GM19099 (cell line): ENCODE results near the gene TMOD2.

Experiments used
- POLR2A ChIP-seq: IDR thresholded peaks from 3 replicates; pipeline ENCODE4 v1.6.1; 2011; ENCODE audit warnings: low read depth; ENCODE audit not compliant: insufficient read length; ENCODE audit errors: extremely low read depth

TMOD2 gene

GRCh38 chr15:51752888-51753287, 1.5 kb downstream of the TMOD2 start:
- TF ChIP-seq POLR2A: no peak

DNA sequence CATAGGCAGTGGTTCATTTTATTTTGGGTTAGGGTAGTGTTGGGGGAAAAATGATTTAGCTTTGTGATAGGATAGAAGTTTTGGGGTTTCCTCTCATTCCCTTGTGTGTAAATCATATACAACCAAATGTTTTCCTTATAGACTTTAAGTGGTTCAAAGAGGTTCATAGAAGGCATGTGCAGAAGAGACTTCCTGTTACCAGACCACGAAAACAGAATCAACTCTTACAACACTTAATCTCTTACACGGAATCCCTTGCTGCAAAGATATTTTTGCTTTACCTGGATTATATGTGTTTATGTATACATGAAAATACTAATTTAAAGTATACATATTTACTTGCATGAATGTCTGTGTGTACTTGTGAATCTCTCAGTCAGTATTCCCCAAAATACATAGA, 2.9 kb downstream of the TMOD2 start:
- TF ChIP-seq POLR2A: no peak

DNA sequence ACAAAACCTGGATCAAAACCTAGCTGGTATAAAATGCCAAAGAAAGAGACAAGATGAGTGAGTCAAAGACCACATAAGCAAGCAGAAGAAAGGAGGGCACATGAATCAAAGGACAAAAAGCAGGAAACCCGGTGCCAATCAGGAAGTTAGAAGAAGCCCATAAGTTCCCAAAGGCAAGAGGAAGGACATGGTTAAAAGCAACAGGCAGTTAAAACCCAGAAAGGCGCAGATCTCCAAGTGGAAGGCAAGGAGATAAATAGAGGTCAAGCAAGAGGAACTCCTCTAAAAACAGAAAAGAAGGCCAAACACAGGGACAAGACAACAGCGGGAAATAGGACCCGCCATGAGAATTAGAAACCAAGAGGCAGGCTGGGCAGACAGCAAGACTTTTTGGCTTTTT, 4.4 kb downstream of the TMOD2 start:
- no peak for TF ChIP-seq POLR2A

DNA sequence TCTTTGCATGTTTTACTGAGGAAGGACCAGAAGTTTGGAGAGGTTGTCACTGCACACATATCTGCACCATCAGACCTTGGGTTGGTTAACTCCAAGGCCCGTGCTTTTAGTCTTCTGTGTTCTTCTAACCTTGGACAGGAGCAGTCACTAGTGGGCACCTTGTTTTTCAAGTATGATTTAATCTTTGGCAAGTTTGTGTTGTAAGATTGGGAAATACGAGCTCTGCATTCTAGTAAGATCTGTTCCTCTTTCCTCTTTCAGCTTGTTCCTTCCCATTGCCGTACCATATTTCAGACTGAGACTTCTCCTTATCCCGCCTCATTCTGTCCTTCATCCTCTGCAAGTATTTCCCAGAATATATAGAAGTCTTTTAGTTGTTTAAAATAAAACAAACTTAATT, 5.1 kb downstream of the TMOD2 start:
- TF ChIP-seq POLR2A: no peak

GRCh38 chr15:51757450-51757849, 6.1 kb downstream of the TMOD2 start:
- no peak for TF ChIP-seq POLR2A

- TF ChIP-seq POLR2A: no peak
Observed at GRCh38 chr15:51758645-51759044, 7.2 kb downstream of the TMOD2 start.

DNA sequence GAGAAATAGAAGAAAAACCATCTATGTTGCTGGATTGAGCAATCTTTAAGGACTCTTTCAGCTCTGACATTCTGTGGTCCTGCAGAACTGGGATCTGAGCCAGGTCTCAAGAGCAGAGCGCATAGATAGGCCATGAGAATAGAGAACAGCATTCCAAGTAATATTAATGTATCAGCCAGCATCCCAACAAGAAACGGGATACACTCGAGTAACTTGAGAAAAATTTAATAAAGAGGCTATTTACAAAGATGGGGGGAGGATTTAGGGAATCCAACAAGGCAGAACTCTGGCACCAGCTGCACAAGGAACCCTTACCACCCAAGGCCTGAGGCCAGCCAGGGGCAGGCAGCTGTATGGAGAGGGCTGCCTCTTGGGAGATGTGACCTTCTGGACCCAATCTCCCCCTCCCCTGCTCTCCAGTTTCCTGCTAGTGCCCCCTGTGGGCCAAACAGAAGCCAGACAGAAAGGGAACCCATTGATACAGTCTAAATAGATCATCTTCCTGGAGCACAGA, 8.2 kb downstream of the TMOD2 start:
- no peak for TF ChIP-seq POLR2A

- no peak for TF ChIP-seq POLR2A
Observed at GRCh38 chr15:51760805-51761204, 9.4 kb downstream of the TMOD2 start.

GRCh38 chr15:51765751-51766150, 14.4 kb downstream of the TMOD2 start:
- no peak for TF ChIP-seq POLR2A

GRCh38 chr15:51766341-51766740, 14.9 kb downstream of the TMOD2 start:
- no peak for TF ChIP-seq POLR2A

- no peak for TF ChIP-seq POLR2A
Observed at GRCh38 chr15:51768018-51768417, 16.6 kb downstream of the TMOD2 start.

GRCh38 chr15:51770902-51771301, 19.5 kb downstream of the TMOD2 start:
- no peak for TF ChIP-seq POLR2A

DNA sequence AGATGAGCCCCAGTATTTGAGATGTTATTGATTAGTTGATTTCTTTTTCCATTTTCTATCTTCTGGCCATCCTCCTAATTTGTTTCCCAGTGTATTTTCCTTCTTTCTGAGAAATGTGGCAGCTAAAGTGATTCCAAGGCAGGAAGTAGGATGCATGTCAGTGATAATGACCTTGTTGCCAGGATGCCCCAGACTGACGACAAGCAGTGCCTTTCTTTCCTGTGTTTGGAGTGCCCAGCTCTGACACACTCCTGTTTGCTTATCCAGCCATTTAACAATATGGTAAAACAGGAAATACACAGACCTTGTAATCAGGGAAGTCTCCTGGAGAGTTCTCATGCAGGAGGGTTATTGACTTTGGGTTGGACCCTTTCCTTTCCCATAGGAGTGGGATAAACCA, 20.4 kb downstream of the TMOD2 start:
- no peak for TF ChIP-seq POLR2A

GRCh38 chr15:51774916-51775315, 23.5 kb downstream of the TMOD2 start:
- TF ChIP-seq POLR2A: no peak

DNA sequence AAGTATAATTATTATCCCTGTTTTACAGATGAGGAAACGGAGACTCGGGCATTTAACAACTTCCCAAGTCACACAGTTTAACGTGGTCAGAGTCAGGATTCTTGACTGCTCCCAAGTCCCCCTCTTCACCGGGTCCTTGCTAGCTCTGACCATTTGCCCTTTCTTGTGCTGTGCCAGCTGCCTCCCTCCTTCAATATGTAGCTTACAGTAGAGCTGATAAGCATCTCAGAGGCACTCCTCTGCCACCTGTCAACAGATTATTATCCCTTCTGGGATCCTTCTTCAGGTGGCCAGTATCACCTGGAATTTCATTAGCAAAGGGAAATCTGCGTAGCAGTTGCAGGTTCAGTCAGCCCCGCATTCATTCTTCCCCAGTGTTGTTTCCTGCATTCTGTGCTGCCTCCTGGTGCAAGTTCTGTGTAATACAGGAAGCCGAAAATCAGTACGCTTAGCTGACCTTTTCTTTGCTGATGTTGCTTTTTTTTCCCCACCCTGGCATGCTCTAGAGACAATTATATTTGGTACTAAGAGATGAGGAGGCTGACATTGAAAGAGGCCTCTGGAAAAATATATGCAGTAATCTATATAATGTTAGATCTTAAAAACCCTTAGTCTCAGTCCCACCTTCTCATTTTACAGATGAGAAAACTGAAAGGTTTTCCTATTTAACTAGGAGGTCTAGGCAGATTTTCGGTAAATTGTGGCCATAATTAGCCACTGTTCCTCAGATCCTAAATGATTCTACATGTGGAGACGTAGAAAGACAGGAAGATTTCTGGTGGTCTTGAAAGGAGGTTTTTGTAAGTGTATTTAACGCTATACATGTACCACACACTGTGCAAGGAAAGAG, 24.8 kb downstream of the TMOD2 start:
- no peak for TF ChIP-seq POLR2A

GRCh38 chr15:51776952-51777569, 25.7 kb downstream of the TMOD2 start:
- TF ChIP-seq POLR2A: no peak
